Right lobe of liver (tissue), 4 donors: ENCODE results near the gene DSN1.

Experiments
- CTCF ChIP-seq, 4 donors: fragments of 200-600 bp in 3 of 4; fragments of 450-650 bp in 1 of 4; IDR thresholded peaks; one replicate each; pipeline versions ENCODE4 v1.5.1 to v1.8.0; 2016 to 2022; ENCODE audit warnings: antibody characterized with exemption in 4 of 4, mild to moderate bottlenecking in 2 of 4
- POLR2A ChIP-seq: fragments of 450-650 bp; IDR thresholded peaks from one replicate; pipeline ENCODE4 v1.6.1; 2017; ENCODE audit warnings: antibody characterized with exemption, mild to moderate bottlenecking
- donor health status: DM: no; HTN: no; CAD: no.
- donor health status: DM: no; HTN: no; CAD: no.
- donor health status: DM: no; HTN: yes; CAD: no.

- no peak for TF ChIP-seq CTCF (IDR thresholded peaks at IDR 0.05)
- no peak for TF ChIP-seq POLR2A
Measured at GRCh38 chr20:36728986-36729385, 44.6 kb downstream of the DSN1 start.
